Occipital lobe (tissue), 2 donors: Measurements from ENCODE around the gene CHRNA7. TPM values are rescaled to one million over a fixed set of nuclear protein-coding genes. Genes with fewer than 3 reads are reported as not detected.

ENCODE experiments used
- DNase-seq: peaks from one replicate; lab custom pipeline; 2025; lab: John Stamatoyannopoulos, UW
- total RNA-seq: library from RNA; depleted of rRNA; stranded (reverse); fragments of >200 nt; gene quantifications from one replicate; pipeline ENCODE4 v1.2.3, GENCODE V29; 2014

The CHRNA7 gene
- total RNA-seq, 1 donor from 2014 or later: 4.4 TPM

DNA sequence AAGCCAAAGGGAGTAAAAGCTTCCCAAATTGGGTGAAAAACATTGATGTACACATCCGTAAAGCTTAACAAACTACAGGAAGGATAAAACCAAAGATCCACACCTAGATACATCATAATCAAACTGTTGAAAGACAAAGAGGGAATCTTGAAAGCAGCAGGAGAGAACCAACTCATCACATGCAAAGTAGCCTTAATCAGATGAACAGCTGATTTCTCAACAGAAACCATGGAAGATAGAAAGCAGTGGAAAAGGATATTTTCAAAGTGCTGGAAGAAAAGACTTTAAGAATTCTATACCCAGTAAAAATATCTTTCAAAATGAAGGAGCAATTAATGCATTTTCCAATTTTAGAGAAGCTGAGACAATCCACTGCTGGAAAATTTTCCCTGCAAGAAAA is 36.8 kb downstream of the CHRNA7 start:
- DNase-seq: no peak

DNA sequence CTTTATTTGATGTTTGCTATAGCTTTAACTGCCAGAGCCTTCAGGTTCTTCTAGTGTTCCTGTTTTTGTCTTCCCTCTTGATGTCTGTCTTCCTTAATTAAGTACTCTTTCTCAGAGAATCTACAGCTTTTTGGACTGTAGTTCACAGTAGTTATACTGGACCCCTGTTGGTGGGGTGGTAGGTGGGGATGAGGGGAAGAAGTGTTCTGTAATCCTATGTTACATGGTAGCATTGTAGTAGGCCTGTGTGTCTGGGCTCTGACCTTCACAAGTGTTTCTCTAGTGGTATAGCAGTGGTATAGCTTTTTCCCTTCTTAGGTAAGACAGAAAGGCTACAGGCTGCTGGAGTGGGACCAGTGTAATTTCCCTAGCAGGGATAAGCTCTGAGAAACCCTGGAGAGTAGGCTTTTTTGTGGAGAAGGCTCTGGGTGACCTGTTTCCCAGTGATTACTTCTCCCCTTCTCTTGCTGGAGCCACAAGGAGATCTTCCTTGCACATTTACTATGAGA is 59.6 kb downstream of the CHRNA7 start:
- DNase-seq: no peak

DNA sequence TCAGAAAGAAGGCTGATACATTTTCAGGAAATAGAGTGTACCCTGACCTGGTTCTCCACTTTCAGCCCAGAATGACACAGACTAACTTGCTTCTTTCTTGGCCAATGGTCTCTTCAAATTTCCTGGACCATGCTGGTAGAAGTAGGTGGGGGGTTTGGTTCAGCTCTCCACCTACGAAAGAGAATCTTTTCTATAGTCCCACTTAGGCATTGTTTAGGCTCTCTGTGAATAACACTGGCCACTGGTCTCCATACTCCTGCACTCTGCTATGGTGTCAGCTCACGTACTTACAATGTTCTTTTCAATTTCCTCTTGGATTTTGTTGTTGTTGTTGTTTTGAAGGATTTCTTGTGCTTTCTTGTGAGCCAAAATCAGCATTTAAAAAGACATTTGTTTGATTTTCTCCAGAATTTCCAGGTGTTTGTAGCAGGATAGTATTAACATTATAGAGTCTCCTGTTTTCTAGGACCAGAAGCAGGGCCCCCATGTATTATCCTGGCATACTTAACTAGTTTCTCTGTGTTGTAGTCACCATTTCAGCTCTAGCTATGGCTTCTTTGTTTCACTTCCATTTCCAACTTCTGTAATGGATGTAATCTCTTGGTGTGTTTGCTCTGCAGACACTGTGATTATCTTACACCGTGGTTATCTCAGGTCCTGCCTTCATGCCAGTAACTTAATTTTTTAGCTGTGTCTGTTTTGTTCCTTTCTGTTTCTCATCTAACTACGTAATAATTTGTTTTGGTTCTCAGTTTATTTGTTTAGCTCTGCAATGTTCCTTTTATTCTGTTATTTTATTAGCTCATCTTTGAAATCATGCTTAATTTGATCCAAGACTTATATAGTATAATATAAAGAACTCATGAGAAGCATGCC is 61.4 kb downstream of the CHRNA7 start:
- no peak for DNase-seq

DNA sequence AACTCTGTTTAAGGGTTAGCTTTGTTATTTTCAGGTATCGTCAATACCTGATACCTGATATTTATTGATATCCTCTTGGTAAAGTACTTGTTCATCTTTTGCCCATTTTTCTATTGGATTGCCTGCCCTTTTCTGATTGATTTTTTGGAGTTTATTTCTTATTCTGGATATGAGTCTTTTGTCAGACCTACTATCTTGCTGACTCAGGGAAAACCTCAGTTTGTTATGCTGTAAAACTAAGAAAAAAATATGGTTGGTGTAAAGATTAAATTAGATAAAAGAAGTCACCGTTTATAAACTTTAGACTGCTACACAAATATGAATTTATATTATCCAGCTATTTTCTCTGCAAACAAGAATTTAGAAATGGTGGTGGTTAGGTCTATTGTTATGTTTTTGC is 65.9 kb downstream of the CHRNA7 start:
- DNase-seq: no peak

DNA sequence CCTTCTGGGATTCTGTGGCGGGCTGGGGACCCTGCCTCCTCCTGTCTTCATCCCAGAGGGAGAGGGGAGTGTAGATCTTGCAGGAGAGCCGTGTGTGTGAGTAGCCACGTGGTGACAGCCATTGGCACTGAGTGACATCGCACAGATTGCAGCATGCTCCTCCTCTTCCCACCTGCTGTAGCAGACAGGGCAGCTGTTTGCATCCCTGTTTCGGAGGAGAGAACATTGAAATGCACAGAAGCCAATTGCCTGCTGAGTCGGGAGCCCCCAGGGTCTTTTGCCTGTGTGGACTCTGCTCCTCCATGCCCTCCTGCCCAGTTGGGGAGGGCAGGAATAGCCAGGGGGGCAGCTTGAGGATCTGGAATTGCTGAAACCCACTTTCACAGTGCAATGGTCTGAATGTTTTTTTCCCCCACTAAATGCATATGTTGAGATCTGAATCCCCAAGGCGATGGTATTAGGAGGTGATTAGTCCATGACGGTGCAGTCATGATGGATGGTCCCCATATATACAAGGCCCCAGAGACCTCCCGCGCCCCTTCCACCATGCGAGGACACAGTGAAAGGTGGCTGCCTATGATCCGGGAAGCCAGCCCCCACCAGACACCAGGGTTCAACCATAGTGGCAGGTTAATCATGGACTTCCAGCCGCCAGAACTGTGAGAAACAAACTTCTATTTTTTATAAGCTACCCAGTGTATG is 66.8 kb downstream of the CHRNA7 start:
- DNase-seq: no peak

DNA sequence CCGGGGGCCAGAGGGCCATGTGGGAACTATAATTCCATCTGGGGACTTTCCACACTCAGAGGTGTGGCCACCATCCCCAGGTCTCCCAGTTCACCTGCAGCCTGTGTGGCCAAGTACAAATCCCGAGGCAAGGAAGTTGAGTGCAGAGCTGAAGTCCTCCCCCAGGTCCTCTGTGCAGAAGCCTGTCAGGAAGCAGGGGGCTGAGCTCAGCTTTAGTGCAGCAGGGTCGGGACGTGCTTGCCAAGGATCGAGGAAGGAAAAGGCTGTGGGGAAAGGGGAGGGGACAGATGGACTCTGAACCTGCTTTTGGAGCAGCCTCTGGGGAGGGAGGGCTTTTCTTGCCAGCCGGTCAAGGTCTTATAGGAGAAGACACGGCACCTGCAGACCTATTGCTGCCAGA is 67.7 kb downstream of the CHRNA7 start:
- no peak for DNase-seq

DNA sequence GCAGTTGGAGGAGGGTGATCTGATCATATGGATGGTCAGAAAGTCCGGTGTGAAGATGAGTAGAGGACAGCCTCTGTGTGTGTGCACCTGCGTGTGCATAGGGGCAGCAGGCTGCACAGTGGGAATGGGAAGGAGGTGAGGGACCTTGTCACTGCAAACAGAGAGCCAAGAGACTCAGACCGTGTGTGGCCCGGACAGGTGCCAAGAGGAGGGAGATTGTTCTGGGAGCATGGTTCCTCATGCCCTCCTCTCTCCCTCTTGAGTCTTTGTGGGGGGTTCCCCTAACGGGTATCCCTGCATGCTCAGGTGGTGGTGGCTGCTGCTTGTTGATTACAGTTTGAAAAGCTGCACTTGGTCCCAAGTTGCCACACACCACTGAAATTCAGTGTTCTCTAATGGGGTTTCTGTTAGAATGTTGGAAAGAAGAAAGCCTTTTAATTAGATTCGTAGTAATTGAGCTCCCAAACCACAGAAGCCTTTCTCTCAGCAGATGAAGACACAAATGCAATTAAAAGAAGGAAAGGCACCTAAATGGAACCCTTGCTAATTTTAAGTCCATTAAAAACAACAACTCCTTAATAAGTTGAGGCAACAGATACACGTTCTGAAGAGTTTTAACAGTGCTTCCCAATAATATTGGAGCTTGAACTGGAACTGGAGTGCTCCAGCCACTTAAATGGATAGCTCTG is 68.9 kb downstream of the CHRNA7 start:
- no peak for DNase-seq

DNA sequence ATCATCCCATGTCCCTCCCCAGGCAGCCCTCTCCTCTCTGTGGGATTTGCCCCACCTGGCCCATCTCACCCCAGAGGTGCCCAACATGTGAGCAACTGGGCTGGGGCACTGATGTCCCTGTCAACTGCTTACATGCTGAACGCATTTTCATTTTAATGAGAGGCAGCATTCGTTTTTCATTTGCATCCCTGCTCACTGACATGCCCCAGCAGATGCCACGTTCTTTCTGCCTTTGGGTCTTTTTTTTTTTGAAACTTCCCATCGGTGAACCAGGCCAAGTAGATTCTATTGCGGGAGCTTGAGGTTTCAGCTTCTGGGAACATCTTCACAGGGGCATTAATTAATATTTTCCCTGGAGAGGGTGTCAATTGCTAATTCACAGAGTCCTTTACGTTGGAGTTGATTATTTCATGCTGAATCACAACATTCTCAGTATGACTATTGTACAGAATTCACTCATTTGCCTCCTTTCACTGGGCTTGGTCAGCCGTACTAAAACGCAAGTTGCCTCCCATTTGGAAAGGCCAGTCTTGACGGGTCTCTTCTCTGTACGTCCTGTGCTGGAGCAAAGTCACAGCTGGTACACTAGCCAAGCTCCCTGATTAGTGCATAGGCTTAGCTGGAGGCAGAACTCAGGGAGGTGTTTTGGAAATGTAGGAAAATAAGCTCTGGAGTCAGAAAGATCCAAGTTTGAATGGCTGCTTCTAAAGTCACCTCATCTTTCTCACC is 69.8 kb downstream of the CHRNA7 start:
- no peak for DNase-seq

DNA sequence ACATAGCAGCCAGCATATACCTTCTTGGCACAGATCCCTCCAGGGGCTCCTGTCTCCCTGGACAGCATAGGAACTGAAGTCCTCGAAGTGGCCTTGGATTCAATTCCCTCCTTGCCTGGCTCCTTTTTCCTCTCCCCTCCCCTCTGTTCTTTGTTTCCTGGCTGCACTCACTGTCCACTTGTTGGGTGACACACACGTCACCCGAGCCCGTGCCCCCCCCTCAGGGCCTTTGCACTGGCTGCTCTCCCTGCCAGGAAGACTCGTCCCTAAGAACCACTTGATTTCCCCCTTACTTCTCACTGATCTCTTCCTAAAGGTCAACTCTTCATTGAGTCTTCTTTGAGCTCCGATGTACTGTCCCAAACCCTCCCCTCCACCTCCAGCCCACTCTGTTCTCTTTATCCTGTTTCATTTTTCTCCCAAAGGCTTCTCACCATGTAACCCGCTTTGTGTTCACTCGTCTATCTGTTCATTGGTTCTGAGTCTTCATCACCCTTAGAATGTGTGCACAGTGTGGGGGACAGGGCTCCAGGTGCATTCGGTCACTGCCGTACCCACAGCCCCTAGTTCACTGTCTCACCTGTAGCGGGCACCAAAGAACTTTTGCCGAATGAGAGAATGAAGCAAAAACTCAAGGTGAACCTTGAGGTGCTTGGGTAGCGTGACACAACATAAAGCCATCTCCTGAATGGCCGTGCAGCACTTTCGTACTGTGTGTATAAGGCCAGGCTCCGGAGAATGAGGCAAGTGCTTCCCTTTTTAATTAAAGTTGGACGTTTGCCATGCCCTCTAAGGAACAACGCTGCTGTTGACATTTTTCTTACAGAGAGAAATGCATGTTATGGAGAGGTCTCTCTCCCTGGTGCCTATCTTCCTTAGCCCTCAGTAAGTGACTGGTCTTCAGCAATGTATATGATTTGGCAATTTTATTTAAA is 74.0 kb downstream of the CHRNA7 start:
- no peak for DNase-seq

DNA sequence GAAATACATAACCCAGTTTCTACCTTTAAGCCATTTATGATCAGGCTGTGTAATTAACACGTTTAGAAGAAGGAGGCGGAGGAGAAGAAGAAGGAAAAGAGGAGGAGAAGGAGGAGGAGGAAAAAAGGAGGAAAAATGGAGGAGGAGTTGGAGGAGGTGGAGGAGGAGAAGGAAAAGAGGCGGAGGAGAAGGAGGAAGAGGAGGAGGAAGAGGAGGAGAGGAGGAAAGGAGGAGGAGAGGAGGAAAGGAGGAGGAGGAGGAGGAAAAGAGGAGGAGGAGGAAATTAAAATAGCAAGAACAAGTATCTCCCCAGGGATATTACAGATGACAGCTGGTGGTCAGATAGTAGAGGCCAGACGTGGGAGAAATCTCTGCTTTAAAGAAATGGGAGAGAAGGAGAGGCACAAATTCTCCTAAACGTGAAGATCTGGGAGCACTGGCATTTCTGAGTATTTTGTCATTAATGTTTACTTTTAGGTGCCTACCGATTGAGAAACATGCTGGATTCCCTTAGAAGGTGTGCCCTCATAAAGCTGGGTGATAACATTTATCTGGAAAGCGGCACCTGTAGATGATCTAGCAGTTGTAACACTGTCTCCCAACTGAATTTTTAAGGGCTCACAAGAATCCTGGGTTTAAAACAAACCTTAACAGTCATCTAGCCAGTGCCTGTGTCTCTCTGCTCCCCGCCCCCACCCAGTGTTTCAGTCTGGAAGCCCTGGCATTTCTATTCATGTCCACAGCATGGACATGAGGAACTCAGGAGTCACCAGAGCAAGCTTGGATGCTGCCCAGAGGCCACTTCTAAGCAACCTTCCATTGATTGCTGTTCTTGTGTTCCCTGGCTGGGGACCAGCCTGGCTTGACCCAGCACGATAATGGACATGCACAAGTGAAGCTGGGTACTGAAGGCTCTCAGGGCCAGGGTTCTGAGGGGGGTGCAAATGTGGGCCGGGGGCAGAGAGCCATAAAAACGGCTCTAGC is 75.2 kb downstream of the CHRNA7 start:
- DNase-seq: no peak

DNA sequence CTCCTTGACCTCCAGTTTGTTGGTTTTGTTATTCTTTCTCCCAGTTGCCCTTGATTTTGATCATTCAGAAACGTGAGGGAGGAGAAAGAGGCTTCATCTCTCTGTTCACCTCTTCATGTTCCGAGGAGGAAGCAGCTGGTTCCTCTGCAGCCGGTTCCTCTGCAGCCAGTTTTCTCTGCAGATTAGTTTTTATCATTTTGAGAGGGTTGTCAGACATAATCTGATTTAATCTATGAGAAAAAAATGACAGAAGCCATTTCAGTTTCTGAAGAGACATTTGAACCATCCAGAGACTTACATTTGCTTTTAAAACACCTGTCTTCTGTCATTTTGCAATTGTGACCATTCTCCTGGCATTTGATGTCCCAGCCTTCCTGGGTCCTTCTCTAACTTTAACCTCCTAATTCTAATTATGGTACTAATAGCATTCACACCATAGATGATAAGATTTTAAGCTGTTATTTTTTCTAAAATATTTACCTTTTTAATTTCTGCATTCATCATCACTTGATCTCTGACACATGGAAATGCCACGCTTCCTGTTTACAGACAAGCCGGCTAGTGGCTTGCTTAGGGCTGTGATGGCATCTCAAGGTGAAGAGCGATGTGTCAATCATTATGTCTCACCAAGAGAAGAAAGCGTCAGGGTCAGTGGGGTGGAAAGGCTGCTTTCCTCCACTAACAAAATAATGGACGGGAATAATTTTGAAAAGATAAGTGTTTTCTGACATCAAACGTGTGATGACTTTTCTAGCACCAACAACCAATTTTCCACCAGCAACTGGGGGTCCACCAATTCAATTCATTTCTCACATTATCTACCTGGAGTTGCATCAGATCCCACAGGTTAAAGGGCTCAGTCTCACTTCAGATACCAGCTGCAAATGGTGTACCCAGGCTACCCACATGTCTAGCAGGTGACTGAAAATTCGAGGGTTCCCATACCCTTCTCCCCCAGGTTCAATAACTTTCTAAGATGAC is 76.4 kb downstream of the CHRNA7 start:
- no peak for DNase-seq

DNA sequence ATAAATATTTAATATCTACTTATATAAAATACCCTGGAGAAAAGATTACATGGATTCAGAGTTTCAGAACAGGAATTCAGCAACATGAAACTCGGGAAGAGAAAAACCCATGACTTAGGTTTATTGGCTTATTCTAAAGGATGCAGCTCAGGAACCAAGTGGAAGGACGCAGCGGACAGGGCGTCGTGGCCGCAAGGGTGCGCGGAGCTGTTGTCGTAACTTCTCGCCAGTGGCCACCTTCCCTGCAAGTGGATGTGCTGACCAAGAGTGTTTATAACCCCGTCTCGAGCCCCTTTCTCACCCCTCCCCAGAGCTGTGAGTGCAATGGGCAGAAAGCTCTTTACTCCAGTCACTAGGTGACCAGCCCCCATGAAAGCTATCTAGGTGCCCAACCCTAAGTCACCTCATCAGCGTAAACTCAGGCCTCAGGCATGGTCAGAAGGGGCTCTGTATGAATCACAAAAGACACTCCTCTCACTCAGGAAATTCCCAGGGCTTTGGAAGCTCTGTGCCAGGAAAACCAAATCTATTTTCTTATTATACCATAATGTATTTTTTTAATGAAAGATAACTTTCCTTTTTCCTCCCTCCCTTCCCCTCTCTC is 77.3 kb downstream of the CHRNA7 start:
- no peak for DNase-seq

DNA sequence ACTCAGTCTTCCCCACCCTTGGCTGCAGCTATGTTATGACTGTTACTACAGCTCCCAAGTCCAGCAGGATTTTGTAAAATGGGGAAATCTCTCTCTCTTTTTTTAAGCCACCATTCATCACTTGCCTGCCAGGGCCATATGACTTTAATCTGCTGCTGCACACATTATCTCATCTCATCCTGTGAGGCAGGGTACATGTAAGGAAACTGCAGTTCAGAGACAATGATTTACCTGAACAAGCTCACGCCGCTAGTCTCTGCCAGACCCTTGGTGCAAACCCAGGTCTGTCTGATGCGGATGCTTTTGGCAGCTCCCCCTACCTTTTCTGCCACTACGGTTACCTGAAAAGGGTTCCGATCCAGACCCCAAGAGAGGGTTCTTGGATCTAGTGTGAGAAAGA is 78.3 kb downstream of the CHRNA7 start:
- no peak for DNase-seq

DNA sequence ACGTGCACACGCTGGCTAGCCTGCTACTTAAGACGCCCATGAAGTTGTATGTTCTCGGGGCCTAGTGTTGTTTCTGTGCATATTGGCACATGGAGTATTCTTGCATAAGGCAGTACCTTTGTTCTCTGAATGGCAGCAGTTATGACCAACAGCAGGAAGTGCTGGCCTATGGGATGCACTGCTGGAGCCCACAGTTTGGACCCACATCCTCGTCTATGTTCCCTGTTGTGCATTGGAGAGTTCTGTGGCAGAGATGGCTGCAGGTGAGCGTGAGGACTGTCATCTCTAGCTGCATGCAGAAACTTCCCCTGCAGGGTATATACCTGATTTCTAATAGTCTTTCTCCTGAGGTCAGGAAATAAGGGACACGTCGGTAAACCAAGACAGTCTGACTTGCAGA is 81.8 kb downstream of the CHRNA7 start:
- DNase-seq: no peak

DNA sequence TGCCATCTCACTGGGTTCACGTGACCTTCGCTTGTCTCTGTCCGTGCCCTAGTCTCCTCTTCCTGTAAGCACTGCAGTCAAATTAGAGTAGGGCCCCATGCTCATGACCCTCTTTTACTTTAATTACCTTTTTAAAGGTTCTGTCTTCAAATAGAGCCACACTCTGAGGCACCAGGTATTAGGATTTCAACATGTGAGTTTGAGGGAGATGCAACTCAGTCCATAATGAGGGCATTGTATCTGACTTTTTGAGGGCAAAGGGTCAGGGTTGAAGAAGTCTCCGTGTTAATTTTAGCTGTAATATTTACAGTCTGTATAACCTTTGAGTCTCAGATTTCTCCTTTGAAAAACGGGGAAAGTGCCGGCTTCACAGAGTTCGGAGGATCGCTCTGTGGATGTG is 82.9 kb downstream of the CHRNA7 start:
- no peak for DNase-seq

DNA sequence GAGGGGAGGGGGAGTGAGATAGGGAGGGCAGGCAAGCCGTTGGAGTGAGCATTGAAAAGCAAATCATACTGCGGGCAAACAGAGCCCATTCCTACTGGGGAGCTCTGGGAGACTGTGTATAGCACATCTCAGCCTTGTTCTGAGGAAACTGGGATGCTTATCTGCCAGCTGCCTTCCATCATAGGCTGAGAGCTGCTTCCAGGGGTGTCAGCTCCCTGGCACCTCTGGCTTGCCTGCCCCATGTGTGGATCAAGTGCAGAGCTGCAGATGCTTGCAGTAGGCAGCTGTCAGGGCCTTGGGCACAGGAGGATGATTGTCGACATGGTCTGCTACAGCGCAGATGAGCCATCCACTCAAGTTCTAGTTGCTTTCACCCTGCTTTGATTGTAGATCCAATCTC is 86.8 kb downstream of the CHRNA7 start:
- no peak for DNase-seq

DNA sequence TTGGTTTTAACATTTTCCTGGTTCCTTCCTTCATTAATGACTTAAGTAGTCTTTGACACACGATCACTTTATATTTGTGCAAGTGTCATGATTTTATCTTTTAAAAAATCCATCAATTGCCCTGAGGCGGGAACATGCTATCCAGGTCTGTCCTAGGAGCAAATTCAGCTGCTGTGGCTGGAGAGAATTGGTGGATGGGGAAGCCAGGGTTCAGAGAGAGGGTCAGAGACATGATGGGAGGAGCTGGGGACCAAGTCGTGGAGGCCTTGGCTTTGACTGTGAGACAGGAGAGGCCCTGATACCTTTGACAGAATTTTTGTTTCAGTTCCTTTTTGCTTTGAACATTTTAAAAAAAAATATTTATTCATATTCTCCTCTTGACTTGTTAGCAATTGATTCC is 89.0 kb downstream of the CHRNA7 start:
- DNase-seq: no peak
